HUES6 (cell line): ENCODE measurements around the gene KPNB1.

ENCODE experiments used
- H3K27ac ChIP-seq: 2 replicates; pipeline ENCODE4 v1.7.0; 2013; ENCODE audit warnings: low read depth, mild to moderate bottlenecking, low read length, inconsistent platforms
- H3K27me3 ChIP-seq: 2 replicates; pipeline ENCODE4 v1.6.1; 2013; ENCODE audit warnings: low read length; ENCODE audit not compliant: control insufficient read depth, insufficient read depth
- H3K36me3 ChIP-seq: 2 replicates; pipeline ENCODE4 v1.6.1; 2013; ENCODE audit warnings: low read length; ENCODE audit not compliant: control insufficient read depth, insufficient read depth
- H3K4me1 ChIP-seq: 2 replicates; pipeline ENCODE4 v1.6.1; 2013; ENCODE audit warnings: low read length; ENCODE audit not compliant: control insufficient read depth, insufficient read depth
- H3K4me3 ChIP-seq: 2 replicates; pipeline ENCODE4 v1.5.1; 2013; ENCODE audit warnings: low read depth, low read length
- H3K9ac ChIP-seq: one replicate; pipeline ENCODE4 v1.6.1; 2013; ENCODE audit warnings: mild to moderate bottlenecking, low read length
- H3K9me3 ChIP-seq: 2 replicates; pipeline ENCODE4 v1.6.1; 2013; ENCODE audit warnings: low read depth, low read length; ENCODE audit not compliant: control insufficient read depth, insufficient read depth

KPNB1 gene

DNA sequence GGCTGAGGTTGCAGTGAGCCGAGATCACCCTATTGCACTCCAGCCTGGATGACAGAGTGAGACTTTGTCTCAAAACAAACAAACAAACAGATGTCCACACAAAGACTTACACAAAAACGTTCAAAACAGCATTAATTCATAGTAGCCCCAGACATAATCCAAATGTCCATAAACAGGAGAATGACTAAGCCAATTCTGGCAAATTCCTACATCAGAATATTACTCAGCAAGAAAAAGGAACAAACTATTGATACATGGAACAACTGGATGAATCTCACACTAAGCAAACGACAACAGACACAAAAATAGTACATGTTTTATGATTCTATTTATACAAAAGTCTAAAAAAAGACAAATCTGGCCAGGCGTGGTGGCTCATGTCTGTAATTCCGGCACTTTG, 10.8 kb upstream of the KPNB1 start:
- Histone ChIP-seq H3K9me3 (no peaks in the 10 kb centered on the region), H3K9ac (no peak overlapping the region), H3K4me3 (no peak overlapping the region), H3K27ac (no peak overlapping the region), H3K27me3 (no peaks in the 10 kb centered on the region), H3K36me3 (peaks cover 6% of the 10 kb centered on the region), H3K4me1 (no peaks in the 10 kb centered on the region)

DNA sequence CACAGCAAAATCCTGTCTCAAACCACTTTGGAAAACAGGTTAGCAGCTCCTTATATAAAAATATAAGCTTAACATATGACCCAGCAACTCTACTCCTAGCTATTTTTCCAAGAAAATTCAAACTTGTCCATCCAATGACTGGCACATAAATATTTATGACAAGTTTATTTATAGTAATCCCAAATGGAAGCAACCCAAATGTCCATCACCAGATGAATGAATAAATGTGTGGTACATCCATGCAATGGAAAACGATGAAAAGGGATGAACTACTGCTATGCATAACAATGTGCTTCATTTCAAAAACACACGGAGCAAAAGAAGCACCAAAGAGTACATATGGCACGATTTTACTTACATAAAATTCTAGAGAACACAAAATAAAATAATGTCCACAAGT, 9.6 kb upstream of the KPNB1 start:
- Histone ChIP-seq H3K9ac (no peak overlapping the region), H3K4me1 (no peaks in the 10 kb centered on the region), H3K9me3 (no peaks in the 10 kb centered on the region), H3K36me3 (peaks cover 4% of the 10 kb centered on the region; the same call in 1 of the 2 replicates), H3K4me3 (no peak overlapping the region), H3K27ac (no peak overlapping the region), H3K27me3 (no peaks in the 10 kb centered on the region)

DNA sequence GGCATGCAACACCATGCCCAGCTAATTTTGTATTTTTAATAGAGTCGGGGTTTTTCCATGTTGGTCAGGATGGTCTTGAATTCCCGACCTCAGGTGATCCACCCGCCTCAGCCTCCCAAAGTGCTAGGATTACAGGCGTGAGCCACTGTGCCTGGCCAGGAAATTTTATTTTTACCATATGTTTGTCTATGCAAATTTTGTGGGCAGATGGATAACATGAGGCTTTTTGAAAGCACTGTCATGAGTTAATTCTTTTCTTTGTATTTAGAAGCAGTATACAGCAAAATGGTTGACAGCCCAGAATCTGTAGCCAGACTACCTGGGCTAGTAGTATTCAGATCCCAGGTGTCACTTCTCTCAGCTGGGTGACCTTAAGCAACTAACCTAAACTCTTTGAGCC, 8.5 kb upstream of the KPNB1 start:
- H3K27ac ChIP-seq: no peak overlapping the region
- no peak overlapping the region for H3K9ac ChIP-seq
- H3K36me3 ChIP-seq: peaks cover 4% of the 10 kb centered on the region; the same call in 1 of the 2 replicates
- no peak overlapping the region for H3K4me3 ChIP-seq
- no peaks in the 10 kb centered on the region for H3K9me3 ChIP-seq
- no peaks in the 10 kb centered on the region for H3K4me1 ChIP-seq
- H3K27me3 ChIP-seq: no peaks in the 10 kb centered on the region

DNA sequence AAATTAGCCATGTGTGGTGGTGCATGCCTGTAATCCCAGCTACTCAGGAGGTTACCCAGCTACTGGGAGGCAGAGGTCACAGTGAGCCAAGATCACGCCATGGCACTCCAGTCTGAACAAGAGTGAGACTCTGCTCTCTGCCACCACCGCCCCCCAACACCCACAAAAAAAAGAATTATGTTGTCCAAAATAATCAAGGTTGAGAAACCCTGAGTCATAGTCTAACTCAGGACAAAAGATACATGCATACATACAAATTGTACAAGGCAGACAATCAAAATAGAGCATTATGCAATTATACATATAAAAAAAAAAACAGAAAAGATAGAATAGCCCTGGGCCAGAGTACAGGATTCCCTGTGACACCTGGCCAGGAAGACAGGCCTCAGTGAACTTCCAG, 6.6 kb upstream of the KPNB1 start:
- H3K4me1 ChIP-seq: no peaks in the 10 kb centered on the region
- H3K9me3 ChIP-seq: no peaks in the 10 kb centered on the region
- no peaks in the 10 kb centered on the region for H3K36me3 ChIP-seq
- no peak overlapping the region for H3K4me3 ChIP-seq
- H3K27ac ChIP-seq: no peak overlapping the region
- no peak overlapping the region for H3K9ac ChIP-seq
- H3K27me3 ChIP-seq: no peaks in the 10 kb centered on the region

DNA sequence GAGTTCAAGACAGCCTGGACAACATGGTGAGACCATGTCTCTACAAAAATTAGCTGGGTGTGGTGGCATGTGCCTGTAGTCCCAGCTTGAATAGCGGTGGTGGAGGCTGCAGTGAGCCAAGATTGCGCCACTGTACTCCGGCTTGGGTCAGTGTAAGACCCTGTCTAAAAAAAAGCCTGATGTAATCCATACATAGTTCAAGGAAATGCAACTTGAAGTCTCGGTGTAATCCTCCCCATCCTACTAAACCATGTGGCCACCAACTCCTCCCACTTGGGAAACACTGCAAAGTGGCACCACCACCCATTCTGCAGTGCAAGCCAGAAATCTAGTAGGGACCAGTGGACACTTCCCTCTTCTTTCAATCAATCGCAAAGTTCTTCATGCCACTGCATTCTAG, 5.4 kb upstream of the KPNB1 start:
- Histone ChIP-seq H3K27ac (no peak overlapping the region), H3K4me3 (no peak overlapping the region), H3K36me3 (no peaks in the 10 kb centered on the region), H3K27me3 (no peaks in the 10 kb centered on the region), H3K9me3 (no peaks in the 10 kb centered on the region), H3K4me1 (no peaks in the 10 kb centered on the region), H3K9ac (no peak overlapping the region)

DNA sequence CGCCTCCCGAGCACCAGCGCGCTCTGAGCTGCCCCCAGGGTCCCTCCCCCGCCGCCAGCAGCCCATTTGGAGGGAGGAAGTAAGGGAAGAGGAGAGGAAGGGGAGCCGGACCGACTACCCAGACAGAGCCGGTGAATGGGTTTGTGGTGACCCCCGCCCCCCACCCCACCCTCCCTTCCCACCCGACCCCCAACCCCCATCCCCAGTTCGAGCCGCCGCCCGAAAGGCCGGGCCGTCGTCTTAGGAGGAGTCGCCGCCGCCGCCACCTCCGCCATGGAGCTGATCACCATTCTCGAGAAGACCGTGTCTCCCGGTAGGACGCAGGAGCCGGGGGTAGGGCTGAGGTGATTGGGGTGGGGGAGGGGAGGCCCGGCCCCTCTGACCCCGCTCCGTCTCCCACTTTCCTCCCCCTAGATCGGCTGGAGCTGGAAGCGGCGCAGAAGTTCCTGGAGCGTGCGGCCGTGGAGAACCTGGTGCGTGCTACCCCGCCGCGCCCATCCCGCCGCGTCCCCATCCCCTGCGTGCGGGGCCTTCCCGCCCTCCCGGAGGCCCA, 329 bp downstream of the KPNB1 start:
- no peaks in the 10 kb centered on the region for H3K9me3 ChIP-seq
- H3K4me3 ChIP-seq: peak overlapping the region; percentile 70
- peaks cover 44% of the 10 kb centered on the region for H3K36me3 ChIP-seq
- no peaks in the 10 kb centered on the region for H3K27me3 ChIP-seq
- H3K9ac ChIP-seq: peak overlapping the region; percentile 85
- H3K27ac ChIP-seq: peak overlapping the region; percentile 94
- H3K4me1 ChIP-seq: peaks cover 11% of the 10 kb centered on the region

DNA sequence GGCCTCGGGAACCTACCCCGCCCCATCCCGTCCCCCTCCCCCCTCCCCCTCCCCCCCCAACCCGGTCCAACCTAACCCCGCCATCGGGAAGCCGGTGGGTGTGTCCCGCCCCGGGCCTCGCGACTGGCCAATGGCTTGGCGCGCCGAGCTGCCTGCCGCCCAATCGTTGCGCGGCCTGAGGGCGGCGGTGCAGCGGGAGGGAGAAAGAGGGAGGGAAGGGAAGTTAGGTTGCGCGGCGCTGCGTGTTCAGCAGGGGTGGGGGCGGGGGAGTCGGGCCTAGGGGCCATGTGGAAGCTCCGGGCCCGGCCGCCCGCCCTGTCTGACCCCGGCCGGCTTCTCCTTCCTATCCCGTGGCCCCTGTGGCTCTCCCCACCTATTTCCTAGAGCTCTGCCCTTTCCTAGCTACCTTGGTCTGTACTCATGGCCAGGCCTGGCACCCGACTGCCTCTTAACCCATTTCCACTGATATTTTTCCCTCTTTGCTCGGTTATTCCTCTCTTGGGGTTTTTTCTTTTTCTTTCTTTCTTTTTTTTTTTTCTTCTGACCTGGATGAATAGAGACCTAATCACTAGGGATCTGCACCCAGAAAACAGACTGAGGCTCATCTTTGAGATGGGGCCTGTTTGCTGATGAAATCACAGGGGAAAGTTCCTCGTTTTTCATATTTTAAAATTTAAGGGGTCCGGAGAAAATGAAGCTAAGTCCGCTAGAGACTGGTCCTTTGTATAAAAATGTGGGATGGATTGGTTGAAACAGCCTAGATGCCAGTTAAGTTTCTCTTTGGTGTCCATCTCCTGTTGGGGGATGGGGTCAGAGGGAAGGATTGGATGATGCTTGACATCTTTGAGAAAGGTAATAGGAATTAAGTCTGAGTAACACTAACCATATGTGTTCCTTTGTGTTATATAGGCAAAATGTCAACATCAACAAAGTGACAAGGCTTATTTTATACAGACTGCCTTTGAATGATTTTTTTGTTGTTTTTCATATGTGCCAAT, 1.1 kb downstream of the KPNB1 start:
- H3K27ac ChIP-seq: peak overlapping the region; percentile 94
- H3K36me3 ChIP-seq: peaks cover 52% of the 10 kb centered on the region
- H3K27me3 ChIP-seq: no peaks in the 10 kb centered on the region
- peak overlapping the region; percentile 91 for H3K9ac ChIP-seq
- peaks cover 11% of the 10 kb centered on the region for H3K4me1 ChIP-seq
- H3K4me3 ChIP-seq: peak overlapping the region; percentile 79
- H3K9me3 ChIP-seq: no peaks in the 10 kb centered on the region

DNA sequence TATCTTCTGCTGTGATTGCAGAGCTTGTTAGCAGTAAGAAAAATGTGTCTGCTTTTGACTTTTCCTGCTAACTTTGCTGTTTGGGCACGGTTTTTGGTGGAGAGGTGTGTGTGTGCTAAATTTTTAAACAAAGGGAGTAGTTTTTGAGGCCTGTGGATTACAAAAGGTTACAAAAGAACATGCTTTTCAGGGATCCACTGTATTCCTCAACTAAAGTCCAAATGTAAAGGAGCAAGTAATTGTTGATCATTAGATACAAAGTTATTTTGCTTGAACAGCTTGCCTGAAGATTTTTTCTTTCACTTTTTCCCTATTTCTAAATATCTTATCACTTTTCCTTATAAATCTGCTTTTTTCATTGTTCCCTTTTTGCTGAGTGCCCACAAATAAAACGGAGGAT, 2.0 kb downstream of the KPNB1 start:
- H3K36me3 ChIP-seq: peaks cover 61% of the 10 kb centered on the region
- no peak overlapping the region for H3K9ac ChIP-seq
- H3K27ac ChIP-seq: no peak overlapping the region
- peak overlapping the region; percentile 79 for H3K4me3 ChIP-seq
- peaks cover 11% of the 10 kb centered on the region for H3K4me1 ChIP-seq
- no peaks in the 10 kb centered on the region for H3K27me3 ChIP-seq
- no peaks in the 10 kb centered on the region for H3K9me3 ChIP-seq

DNA sequence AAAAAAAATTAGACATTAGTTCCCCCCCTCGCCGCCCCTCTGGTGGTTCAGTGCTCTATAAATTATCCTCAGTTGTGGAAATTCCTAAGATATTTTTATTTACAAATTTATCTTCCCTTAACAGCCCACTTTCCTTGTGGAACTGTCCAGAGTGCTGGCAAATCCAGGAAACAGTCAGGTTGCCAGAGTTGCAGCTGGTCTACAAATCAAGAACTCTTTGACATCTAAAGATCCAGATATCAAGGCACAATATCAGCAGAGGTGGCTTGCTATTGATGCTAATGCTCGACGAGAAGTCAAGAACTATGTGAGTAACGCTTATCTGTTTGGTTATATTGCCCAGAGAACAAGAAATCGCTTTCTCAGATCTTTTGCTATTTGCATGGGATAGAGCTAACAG, 2.9 kb downstream of the KPNB1 start:
- Histone ChIP-seq H3K27me3 (no peaks in the 10 kb centered on the region), H3K4me1 (peaks cover 11% of the 10 kb centered on the region), H3K4me3 (no peak overlapping the region; the same call in 1 of the 2 replicates)

DNA sequence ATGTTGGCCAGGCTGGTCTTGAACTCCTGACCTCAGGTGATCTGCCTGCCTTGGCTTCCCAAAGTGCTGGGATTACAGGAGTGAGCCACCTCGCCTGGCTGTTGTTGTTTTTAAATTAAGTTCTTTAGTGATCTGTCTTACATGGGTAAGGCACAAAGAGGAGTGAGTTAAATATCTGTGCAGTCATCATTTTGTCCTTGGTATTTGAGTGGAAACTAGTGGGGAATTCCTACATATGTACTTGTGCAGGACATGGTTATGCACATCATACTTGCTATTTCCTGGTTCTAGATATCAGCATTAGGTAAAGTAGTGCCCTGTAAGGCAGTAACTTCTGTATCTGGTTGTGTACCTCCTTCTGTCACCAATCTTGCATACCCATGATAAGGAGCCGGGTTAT, 3.7 kb downstream of the KPNB1 start:
- Histone ChIP-seq H3K4me1 (peaks cover 11% of the 10 kb centered on the region), H3K27ac (no peak overlapping the region), H3K9ac (no peak overlapping the region), H3K36me3 (peaks cover 78% of the 10 kb centered on the region), H3K9me3 (no peaks in the 10 kb centered on the region), H3K4me3 (no peak overlapping the region), H3K27me3 (no peaks in the 10 kb centered on the region)

More for the DNA sequence above, 2.9 kb downstream of the KPNB1 start:
- Histone ChIP-seq H3K9ac (no peak overlapping the region), H3K36me3 (peaks cover 69% of the 10 kb centered on the region), H3K27ac (no peak overlapping the region), H3K9me3 (no peaks in the 10 kb centered on the region)

DNA sequence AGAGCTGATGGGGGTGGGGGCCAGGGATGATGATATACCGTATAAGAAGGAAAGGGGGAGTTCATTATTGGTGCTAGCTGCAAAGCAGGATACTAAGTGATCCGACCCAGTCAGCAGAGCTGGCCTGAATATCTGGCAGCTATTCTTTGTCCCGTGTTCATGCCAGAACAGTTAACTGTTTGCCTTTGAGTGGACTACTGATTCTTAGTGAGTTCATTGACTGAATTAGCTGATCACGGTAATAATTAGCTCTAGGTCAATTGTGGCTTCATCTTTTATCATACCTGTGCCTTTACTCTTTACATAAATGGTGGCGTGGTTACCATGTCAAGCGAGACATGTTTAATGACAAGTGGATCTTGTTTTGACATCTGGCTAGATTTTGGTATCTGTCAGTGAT, 5.3 kb downstream of the KPNB1 start:
- H3K36me3 ChIP-seq: peaks cover 93% of the 10 kb centered on the region
- H3K27ac ChIP-seq: no peak overlapping the region
- no peak overlapping the region for H3K4me3 ChIP-seq
- no peaks in the 10 kb centered on the region for H3K9me3 ChIP-seq
- no peak overlapping the region for H3K9ac ChIP-seq
- no peaks in the 10 kb centered on the region for H3K27me3 ChIP-seq
- H3K4me1 ChIP-seq: peaks cover 11% of the 10 kb centered on the region
